ENCODE measurements around the gene STRA6.

The STRA6 gene

DNA sequence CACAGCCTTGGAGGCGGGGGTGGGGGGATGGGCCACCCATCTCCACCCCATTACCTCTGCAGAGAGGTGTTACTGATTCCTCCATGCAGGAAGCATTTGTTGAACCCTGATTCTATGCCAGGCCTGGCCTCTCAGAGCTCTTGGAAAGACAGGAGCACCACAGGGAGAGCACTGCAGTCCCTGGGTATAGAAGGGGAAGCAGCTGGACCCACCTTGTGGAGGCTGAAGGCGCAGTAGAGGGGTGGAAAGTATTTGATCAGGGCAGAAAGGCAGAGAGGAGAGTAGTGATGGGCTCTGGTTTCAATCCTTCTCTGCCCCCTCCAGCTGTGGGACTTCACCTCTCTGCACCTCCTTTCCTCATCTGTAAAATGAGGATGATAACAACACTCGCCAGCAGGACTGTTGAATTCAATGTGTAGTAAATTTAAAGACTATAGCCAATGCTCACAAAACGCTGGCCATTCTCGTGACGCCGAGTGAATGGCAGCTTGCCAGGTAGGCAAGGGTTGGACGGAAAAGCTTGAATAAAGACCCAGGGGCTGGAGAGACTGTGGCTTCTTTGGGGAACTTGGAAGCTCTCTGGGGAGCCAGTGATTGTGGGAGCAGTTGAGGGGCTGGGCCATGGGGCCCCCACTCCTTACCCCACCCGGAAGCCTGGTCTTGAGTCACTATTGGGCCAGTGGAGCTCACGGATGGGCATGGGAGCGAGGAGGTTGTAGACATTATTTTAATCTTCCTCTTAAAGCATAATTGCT lies 25.6 kb upstream of the STRA6 start:
- no peak for DNase-seq

DNA sequence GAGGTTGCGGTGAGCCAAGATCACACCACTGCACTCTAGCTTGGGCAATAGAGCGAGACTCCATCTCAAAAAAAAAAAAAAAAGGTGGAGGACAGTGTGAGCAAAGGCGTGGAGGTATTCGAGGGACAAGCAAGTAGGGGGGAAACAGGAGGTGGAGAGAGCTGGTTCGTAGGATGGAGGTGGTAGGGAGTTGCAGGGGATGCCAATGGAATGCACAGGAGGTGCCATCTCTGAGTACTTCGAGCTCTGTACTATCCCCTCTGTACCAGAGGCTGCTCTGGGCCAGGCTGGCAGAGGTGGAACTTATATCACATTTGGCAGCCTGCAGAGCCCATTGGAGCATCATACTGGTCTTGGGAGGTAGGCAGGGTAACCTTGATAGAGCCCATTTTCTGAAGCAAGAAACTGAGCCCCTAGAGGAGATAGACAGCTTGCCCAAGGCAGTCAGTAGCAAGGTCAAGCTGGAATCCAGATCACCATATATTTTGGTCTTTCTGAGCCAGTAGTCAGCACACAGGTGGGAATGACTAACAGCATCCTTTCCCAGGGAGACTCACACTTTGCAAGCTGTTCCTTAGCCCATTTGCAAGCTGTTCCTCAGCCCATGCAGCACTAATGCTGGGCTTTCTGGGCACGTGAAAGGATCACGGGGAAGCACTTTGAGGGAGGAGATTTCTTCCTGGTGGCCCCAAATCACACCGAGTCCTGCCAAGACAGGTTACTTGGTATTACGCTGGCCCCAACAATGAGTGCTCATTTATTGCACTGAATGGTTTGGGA lies 24.4 kb upstream of the STRA6 start:
- DNase-seq = no peak

GRCh38 chr15:74225928-74226327 lies 23.3 kb upstream of the STRA6 start:
- no peak for DNase-seq

GRCh38 chr15:74222240-74223119 lies 19.9 kb upstream of the STRA6 start:
- DNase-seq = no peak

- DNase-seq = no peak
Measured at GRCh38 chr15:74221399-74222239, 19.0 kb upstream of the STRA6 start.

DNA sequence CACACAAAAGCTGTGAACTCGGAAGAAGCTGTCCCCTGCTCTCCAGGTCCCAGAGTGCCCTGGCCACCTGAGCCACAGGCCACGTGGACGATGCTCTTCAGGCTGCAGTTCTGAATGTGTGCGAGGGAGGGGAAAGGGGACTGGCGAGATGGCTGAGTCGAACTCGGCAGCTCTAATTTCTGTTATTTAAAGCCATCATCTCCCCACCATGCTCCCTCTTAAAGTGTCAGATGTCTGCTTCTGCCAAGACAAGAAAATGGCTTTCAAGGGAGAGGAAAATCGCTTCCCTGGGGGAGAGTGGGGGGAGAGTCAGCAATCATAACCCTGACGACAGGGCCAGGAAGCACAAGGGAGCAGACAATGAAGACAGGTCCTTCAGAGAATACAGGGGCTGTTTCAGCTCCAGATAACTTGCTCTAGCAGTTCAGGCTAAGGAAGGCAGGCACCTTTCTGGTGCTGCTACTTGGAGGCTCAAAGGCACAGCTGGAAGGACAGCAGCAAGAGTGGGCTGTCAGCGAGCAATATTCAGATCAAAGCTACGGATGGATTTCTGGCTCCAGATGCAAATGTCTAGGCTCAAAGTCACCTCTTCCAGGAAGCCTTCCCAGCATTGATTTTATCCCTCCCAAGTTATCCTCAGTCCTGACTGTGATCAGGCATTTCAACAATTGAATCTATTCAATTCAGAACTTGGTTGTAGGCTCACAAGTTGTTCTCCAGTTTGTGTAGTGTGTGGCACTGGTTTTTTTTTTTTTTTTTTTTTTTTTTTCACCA lies 18.1 kb upstream of the STRA6 start:
- no peak for DNase-seq

GRCh38 chr15:74217907-74218885 lies 15.6 kb upstream of the STRA6 start:
- DNase-seq = no peak

DNA sequence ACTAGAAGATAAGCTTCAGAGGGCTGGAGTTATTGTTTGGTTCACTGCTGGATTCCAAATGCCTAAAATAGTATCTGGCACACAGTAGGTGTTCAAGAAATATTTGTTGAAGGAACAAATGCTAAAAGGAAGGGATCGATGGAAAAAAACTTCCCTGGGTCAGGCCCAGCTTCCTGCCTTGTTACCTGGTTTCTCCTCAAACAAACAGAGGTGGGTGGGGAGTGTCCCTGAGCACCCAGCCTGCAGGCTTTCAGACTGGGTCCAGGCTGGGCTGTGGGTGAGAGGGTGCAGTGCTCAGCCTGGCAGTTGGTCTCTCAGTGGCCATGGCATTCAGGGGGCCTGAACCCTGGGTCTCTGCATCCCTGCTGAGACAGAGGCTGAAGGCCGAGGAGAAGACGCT lies 14.4 kb upstream of the STRA6 start:
- DNase-seq = no peak

DNA sequence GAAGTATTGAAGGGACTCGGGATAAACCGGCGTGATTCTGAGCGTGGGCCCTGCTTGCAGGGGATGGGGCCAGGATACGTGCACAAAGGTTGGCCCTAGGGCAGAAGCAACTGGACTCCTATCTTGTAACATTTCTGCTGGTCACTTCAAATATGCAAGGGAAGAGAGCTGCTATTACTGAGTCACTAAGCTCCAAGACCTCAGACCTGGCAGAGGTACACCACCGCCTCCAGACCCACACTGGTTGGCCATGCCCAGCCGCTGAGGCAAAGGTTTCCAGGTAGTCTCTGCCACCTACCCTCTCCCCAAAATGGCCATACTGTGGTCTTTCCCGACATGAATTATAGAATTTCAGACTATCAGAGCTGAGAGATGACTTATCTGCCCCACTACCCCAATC lies 13.4 kb upstream of the STRA6 start:
- DNase-seq = no peak

DNA sequence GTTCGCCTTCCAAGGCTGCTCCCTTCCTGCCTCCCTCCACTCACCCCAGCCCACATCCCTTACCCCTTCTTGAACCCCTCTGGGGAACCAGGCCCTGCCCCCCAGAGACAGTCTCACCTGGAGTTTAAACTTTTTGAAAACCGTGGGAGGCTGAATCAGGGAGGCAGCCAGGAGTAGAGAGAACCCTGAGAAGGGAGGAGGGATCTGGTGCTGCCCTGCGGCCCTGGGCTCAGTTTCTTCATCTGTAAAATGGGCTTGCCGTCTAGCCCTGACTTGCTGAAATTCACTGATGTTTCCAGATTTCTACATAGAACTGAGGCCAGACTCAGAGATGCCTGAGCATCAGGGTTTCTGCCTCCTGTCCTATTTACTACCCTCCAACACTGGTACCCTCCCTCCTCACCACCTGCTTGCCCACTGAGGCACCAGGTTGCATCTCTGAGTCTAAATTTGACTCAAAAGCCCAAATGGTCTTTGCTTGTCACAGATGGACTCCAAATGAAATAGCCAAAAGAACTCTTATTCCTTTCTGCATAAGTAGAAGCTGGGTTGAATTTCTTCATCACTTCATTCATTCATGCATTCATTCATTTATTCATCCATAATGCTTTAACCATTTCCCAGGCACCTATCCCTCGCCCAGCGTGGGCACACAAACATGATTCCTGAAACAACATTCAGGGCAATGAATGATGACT lies 11.9 kb upstream of the STRA6 start:
- DNase-seq = no peak

DNA sequence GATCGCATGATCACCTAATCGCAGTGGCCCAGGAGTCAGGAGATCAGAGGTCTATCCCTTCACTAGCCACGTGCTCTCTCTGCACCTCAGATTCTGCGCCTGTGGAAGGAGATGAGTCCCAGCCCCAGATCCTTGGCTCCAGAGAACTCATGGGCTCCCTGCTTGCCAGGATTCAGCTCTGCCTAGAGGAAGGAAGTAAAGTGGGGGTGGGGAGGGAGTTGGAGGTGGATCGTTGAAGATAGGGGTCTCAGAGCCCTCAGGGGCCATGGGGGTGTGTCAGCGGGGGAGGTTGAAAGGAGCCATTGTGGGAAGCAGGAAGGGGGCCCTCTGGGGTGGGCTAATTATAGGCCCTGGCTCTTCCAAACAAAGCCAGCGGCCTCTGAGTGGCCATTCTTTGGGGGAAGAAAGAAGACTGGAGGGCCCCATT lies 11.3 kb upstream of the STRA6 start:
- DNase-seq = no peak

GRCh38 chr15:74212494-74212893 lies 9.9 kb upstream of the STRA6 start:
- no peak for DNase-seq

DNA sequence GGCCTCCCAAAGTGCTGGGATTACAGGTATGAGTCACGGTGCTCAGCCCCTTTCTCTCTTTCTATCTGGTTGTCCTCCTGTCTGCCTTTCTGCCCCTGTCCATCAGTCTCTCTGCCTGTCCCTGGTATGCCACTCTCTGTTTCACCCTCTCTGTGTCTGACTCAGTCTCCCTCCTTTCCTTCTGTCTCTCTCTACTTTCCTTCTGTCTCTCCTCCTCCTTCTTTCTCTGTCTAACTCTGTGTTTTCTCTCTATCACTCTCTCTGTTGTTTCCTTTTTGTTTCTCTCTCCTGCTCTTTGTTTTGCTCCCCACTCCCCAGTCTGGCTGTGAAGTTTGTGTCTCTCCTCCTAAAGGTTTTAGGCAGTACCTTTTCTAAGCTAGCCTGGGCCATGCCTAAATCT lies 9.1 kb upstream of the STRA6 start:
- no peak for DNase-seq

DNA sequence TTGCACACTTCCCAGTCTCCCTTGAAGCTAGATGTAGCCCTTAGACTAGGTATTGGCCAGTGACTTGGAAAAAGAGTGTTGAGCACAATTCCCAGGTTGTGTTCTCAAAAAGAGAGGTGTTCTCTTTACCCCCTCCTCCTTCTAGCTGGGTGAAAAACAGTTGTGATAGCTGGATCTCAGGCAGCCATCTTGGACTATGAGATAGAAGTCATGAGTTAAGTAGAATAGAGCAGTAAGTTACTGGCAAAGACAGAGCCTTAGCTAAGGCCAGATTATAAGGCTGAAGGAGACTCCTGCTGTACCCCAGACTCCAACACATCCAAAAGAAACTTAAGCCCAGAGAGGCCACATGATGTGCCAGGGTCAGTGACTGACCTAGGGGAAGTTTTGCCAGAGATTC lies 8.1 kb upstream of the STRA6 start:
- no peak for DNase-seq

DNA sequence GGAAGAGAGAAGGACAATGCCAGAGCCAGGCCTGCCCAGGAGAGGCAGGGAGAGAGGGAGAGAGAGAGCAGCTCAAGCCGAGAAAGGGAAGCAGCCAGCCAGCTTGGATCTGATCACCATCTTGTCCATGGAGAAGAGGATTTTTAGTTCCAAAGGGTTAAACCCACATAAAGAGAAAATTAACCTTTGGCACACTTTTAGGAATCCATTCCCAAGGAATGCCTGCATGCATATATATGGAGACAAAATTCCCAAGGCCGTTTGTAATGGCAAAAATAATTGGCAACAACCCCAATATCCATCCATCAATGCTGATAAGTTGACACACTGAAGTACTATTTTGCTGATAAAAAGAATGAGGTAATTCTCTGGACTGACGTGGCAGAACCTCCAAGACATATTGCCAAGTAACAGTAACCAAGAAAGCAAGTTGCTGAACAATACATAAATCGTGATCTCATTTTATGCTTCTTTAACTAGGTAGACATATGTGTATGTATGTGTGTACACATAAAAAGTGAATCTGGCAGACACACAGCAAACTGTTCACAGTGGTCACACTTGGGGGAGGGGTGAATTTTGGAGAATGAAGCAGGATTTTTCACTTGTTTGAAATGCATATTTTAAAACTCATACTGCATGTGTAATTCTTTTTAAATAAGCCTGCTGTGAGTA lies 7.5 kb upstream of the STRA6 start:
- DNase-seq = no peak

GRCh38 chr15:74209560-74209958 lies 7.0 kb upstream of the STRA6 start:
- DNase-seq = no peak

DNA sequence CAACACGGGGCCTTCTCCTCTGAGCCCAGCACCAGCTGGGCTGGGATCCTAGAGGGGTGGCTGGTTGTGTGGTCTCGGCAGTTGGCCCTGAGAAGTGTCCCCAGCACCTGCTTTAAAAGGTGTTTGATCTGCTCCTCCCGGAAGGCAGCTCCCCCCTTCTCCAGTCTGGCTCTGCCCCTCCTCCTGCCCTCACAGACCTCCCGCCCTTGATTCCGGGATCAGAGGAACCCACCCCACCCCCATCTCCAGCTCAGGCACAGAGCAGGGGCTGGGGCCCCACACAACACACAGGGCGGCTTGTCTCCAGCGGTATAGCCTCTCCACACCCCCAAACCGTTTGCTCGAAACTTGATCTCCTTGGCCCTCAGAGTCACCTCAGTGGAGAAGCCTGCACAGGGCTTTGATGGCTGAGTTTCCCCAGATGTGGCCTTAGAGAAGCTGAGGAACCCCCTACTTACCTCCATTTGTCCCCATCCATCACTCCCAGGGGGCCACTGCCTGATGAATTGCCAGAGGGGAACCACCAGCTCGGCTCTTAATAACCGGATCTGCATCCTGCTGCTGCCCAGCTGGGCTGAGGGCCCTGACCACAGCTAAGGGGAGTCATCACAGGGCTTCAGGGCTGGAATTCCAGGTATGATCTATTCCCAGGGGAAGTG lies 6.4 kb upstream of the STRA6 start:
- no peak for DNase-seq

GRCh38 chr15:74208496-74208895 lies 5.9 kb upstream of the STRA6 start:
- no peak for DNase-seq

All from suppressor macrophage (primary cell).